GM20000 (cell line): ENCODE measurements around the gene HEATR5B.

Source experiments
- DNase-seq: peaks from one replicate; pipeline ENCODE4 v3.0.0; 2012; ENCODE audit warnings: low spot score
- TF ChIP-seq, protein P1 (sequence below): IDR thresholded peaks from 2 replicates; pipeline ENCODE4 v1.5.1; 2012; ENCODE audit warnings: mild to moderate bottlenecking, control low read depth; ENCODE audit errors: extremely low read depth, missing control alignments

HEATR5B gene

DNA sequence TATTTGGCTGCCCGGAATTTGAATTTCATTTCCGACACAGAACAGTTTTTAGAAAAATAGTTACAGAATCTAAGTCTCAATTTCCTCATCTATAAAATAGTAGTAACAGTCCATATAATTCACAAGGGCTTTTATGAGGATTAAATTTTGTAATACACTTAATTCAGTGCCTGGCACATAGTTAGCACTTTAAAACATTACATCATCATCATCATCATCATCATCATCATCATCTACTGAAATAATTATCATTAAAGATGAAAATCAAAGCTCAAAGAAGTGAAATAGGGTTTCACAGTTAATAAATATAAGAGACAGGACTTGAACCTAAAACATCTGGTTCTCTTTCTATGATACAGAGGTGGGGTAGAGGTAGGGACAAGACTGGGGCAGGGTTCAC lies 13.2 kb downstream of the HEATR5B start:
- no peak for DNase-seq
- TF ChIP-seq, protein P1, sequence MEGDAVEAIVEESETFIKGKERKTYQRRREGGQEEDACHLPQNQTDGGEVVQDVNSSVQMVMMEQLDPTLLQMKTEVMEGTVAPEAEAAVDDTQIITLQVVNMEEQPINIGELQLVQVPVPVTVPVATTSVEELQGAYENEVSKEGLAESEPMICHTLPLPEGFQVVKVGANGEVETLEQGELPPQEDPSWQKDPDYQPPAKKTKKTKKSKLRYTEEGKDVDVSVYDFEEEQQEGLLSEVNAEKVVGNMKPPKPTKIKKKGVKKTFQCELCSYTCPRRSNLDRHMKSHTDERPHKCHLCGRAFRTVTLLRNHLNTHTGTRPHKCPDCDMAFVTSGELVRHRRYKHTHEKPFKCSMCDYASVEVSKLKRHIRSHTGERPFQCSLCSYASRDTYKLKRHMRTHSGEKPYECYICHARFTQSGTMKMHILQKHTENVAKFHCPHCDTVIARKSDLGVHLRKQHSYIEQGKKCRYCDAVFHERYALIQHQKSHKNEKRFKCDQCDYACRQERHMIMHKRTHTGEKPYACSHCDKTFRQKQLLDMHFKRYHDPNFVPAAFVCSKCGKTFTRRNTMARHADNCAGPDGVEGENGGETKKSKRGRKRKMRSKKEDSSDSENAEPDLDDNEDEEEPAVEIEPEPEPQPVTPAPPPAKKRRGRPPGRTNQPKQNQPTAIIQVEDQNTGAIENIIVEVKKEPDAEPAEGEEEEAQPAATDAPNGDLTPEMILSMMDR: no peak

DNA sequence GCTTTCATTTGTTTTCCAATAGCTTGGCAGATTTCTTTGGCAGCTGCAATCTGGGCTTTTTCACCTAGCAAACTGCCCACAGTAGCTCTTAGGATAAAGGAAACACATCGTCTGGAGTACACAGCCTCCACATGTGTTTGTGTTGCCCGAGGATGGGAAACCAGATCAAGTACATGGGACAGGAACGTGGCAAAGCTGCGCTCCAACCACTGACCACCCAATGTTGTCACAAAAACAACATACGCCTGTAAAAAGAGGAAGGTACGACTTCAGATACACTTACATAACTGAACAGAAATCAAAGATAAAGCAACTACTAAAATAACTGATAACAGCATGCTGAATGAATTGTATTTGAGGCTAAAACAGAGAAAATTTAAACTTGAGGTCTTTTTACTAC lies 15.5 kb downstream of the HEATR5B start:
- DNase-seq: no peak
- TF ChIP-seq, protein P1: no peak

- DNase-seq: no peak
- TF ChIP-seq, protein P1: no peak
Observed at GRCh38 chr2:37061776-37062175, 22.4 kb downstream of the HEATR5B start.

DNA sequence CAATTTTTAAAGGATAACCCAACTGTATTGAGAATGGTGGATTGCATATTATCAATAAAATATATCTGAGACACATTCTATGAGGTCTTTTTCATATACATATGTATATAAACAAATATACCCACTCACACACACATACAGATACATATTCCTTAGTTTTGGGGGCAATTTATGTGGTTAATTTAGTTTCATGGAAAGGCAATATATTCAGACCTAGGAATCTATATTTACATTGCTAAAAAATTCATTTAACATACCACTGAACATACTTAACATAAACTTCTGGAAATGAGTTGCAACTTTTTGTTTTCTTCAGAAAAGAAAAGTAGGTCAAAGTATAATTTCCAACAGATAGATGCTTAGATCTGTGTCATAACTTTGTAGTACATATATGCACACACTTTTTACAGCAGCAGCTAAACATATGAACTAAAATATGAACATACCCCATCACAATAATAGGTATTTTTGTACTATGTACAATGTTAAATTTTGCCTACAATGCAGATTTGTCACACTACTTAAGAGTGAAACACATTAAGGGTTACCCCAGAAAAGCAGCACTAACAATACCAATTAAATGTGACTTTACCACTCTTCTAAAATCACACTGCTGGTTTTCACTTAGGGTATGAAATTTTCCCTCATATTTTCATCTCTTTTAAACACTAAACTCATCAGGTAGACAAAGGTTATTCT lies 23.0 kb downstream of the HEATR5B start:
- no peak for DNase-seq
- TF ChIP-seq, protein P1: no peak

DNA sequence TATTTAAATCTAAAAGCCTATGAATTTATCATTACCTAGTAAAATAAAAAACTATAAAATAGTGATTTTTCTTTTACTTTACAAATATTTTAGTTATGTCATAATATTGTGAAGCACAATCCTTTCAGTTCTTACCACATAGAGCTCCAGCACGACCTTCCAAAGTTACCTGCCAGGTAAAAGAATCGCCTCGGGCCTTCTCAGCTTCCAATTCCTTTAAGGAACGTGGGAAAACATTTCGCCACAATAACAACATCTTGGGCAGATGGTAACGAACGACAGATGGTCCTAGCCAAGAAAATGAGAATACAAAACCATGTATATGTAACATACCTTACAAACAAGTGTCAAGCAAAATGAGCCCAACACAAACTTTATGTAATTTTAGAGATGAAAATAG lies 23.7 kb downstream of the HEATR5B start:
- TF ChIP-seq, protein P1: no peak
- DNase-seq: no peak

DNA sequence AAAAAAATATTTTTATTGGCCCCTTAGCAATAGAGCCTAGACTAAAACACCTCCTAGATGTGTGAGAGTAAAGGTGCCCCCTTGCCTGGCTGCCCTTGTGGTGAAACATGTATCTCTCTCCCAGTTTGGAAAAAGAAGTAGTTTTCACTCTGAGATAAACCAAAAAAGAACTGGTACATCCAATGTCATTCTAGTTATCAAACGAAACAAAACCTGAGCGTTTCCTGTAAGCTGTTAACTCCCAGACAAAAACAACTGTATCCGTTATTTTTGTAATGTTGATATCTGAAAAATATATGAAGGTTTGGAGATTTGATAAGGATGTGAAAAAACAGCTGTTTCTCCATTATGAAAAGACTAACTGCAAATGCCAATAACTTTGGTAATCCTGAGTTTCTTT lies 24.3 kb downstream of the HEATR5B start:
- TF ChIP-seq, protein P1: no peak

GRCh38 chr2:37052600-37053332 lies 31.4 kb downstream of the HEATR5B start:
- TF ChIP-seq, protein P1: no peak
- DNase-seq: no peak

More for the DNA sequence above, 24.3 kb downstream of the HEATR5B start:
- no peak for DNase-seq
